ENCODE data around the gene BCR.

BCR gene

GRCh38 chr22:23150762-23151161, 29.5 kb upstream of the BCR start:
- DNase-seq (ENCODE audit: low read depth in 2 of 2, low spot score in 1 of 2), result no peak

DNA sequence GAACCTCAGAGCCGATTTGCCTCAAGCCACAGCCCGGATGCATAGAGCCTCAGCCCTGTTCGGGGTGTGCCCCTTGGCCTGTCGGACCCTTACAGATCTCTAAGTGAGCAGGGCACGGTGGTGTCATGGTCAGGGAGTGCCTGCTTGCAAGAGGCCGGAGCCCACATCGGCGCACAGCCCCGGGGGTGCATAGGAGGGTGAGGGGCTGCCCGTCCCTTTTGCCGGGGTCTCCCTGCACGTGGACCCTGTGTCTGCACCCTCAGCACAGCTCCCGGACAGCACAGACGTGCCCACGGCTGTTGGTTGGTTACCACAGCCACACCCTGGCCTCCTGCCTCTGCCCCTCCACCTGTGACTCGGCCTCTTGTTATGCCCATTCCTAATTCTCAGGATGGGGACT, 28.5 kb upstream of the BCR start:
- DNase-seq (ENCODE audit: low read depth in 2 of 2, low spot score in 1 of 2), result no peak

DNA sequence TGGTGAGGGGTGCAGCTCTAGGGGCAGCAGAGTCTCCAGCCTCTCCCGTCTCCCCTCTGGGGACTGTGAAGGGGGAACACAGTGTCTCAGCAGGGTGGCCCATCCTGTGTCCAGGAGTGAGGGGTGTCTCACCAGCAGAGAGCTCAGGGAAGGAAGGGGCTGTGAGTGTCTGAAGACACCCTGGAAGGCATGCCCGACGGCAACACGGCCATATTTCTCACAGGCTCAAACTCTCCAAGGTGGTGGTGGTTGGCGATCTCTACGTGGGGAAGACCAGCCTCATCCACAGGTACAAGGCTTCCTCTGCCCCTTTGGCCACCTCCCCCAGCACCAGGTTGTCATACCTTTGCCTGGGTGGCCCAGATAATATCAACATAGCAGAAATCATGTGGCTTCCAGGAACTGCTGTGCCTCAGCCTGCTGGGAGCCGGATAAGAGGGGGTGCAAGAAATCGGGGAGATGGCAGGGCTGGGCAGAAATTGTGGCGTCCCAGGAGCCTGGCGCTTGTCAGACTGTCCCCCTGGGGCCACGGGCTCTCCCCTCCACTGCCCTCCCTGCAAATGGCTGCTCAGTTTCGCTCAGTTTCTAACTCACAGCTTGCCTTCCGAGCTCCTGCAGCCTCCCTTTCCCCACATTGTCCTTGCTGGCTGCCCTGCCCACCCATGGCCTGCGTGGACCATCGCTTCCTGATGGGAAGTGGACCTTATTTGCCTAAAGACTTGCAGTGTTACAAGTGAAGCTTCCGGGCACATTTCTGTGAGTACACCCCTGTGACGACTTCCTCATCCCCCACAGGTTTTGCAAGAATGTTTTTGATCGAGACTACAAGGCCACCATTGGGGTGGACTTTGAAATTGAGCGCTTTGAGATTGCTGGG, 27.8 kb upstream of the BCR start:
- no peak for DNase-seq (ENCODE audit: low read depth in 2 of 2, low spot score in 1 of 2)

DNA sequence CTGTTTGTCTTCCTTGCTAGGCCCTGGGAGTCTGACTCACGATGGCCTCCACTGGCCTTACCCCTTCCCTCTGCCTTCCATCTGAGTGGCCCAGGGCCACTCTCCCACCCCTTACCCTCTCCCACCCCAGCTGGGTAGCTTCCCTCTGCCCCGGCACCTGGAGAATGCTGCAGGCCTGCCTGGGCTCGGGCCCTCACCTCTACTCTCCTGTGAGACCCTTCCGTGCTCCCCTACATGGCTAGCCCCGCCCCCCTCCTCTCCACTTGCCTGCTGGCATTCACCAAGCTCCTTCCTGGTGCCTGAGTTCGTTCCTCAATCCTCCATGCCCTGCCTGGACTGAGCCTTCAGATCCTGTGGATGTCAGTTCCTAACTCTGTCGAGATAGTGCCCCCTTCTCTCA, 26.3 kb upstream of the BCR start:
- DNase-seq (ENCODE audit: low read depth in 2 of 2, low spot score in 1 of 2), result no peak

GRCh38 chr22:23154461-23154860, 25.8 kb upstream of the BCR start:
- no peak for DNase-seq (ENCODE audit: low read depth in 2 of 2, low spot score in 1 of 2)

DNA sequence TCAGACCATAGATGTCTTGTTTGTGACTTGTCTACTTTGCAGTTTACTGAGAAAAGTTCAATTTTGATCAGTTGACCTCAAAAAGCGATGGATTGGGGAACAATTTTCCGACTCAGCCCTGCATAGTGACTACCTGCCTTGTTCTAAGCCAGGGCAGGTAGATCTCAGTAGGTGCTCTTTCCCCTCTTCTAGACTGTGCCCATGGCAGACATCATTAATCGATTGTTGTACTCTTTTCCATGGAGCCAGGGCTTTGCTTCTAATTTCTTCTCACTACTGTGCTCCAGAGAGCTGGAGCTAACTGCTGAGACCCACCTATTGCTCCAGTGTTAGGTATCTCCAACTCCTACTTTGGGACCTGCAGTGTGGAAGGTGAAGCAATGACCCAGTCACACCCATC, 25.2 kb upstream of the BCR start:
- DNase-seq (ENCODE audit: low read depth in 2 of 2, low spot score in 1 of 2), result no peak

DNA sequence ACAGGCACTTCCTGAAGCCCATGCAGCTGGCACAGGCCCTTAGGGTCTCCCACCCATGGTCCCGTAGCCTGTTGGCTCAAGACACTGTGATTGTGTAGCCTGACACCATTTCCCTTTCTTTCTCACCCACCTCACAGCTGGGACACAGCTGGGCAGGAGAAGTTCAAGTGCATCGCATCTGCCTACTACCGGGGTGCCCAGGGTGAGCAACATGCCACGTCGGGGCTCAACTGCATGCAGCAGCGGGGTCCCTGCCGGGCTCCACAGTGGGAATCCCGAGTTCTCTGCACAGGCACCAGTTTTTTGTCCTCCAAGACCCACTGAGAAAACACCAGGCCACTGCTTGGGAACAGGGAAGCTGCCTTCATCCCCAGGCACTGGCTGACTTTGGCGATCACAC, 24.5 kb upstream of the BCR start:
- DNase-seq (ENCODE audit: low read depth in 2 of 2, low spot score in 1 of 2), result no peak

DNA sequence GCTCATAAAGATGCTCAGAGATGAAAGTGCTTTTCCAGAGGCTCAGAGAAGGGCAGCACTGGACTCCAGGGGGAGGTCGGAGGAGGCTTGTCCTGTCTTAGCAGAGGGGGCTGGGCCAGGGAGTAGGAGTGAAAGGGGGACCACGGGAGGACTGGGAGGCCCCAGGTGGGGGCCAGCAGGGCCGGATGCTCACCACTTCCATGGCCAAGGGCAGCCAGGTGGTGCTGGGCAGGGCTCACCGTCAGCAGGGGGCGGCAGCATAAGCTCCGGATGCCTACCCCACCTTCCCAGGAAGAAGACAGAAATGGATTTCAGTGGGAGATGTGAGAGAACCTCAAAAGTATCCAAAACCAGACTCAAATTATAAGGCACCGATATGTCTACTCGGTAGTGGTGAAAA, 24.0 kb upstream of the BCR start:
- DNase-seq (ENCODE audit: low read depth in 2 of 2, low spot score in 1 of 2), result no peak

DNA sequence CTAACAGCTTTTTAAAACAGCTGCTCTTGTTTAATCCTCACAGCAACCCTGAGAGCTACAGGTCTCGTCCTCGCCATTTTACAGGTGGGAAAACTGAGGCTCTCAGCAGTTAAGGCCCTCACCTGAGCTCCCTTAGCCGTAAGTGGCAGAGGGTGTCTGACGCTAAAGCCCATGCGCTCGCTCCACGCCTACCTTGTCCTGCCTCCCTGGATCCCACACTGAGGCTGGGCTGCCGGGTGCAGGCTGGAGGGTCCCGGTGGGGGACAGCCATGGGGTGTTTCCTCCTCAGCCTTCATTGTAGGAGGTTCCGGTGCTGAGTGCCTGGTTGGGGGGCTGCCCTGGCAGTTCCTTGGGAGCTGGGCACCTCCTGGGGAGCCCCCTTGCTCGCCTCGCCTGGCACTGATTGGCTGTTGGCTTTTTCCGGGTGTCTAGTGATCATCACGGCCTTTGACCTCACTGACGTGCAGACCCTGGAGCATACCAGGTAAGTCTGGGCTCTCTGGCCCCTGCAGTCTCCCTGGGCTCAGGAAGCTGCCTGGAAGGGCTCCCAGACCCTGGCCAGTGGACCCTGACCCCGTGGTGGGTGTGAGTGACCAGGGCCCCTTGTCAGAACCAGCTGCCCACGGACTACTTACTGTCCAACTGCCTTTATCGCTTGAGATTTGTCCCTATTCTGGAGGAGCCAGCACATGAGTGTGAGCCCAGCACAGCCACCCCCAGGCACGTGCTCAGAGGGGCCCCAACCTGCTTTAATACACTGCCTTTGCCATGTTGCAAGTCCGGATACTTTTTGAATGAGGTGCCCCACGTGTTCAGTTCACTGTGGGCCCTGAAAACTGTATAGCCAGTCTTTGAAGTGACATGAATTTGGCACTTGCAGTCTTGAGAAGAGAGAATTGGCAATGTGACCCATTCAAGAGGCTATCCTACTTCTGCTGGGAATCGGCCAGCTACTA, 22.5 kb upstream of the BCR start:
- no peak for DNase-seq (ENCODE audit: low read depth in 2 of 2, low spot score in 1 of 2)

DNA sequence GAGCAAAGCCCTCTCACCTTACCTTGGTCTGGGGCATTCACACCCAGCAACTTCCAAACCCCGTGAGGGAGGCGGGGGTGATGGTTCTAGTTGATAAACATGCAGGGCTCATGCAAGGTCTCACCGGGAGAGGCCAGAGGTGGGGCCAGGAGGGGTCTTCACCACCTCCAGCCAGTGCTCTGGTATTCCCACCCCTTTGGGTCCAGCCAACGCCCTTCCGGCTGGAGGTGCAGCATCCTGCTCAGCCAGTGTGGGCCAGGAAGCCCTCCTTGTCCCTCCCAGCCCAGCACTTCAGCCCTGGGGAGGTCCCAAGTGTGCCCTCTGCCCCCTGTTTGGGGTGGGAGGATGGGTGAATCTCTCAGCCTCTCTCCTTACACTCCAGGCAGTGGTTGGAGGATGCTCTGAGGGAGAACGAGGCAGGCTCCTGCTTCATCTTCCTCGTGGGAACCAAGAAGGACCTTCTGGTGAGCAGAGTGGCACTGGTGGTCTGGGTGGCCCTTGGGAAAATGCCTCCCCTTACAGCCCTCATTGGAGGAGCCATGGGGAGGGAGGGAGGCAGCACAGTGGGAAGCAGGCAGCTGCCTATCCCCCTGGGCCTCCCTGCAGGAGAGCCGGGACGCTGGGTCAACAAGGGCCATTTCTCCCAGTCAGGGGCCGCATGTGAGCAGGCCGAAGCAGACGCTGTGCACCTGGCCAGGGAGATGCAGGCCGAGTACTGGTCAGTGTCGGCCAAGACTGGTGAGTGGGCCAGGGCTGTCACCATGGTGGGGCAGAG, 21.6 kb upstream of the BCR start:
- no peak for DNase-seq (ENCODE audit: low read depth in 2 of 2, low spot score in 1 of 2)

- DNase-seq (ENCODE audit: low read depth in 2 of 2, low spot score in 1 of 2), result no peak
These were observed 21.0 kb upstream of the BCR start for GRCh38 chr22:23159291-23159630.

DNA sequence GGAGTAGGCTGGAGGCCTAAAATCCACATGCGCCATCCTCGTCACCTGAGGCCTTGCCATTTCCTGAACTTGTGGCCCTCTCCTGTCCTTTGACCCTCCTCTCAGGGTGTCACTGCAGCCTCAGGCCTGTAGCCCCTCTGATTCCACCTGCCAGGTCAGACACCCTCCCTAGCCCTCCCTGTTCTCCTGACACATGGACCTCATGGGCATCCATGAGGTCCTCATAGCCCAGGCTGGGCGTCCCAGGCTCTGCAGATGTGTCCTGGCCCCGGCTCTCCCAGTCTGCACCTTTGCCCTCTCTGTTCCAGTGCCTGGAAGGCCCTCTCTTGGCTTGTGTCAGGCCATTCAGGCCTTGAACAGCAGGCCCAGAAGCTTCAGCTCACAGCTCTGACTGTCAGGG, 19.3 kb upstream of the BCR start:
- DNase-seq (ENCODE audit: low read depth in 2 of 2, low spot score in 1 of 2), result no peak

- no peak for DNase-seq (ENCODE audit: low read depth in 2 of 2, low spot score in 1 of 2)
These were observed 18.7 kb upstream of the BCR start for GRCh38 chr22:23161574-23161973.

GRCh38 chr22:23163665-23164064, 16.6 kb upstream of the BCR start:
- no peak for DNase-seq (ENCODE audit: low read depth in 2 of 2, low spot score in 1 of 2)

- DNase-seq (ENCODE audit: low read depth in 2 of 2, low spot score in 1 of 2), result no peak
These were observed 16.2 kb upstream of the BCR start for GRCh38 chr22:23164091-23164490.

- DNase-seq (ENCODE audit: low read depth in 2 of 2, low spot score in 1 of 2), result no peak
These were observed 14.1 kb upstream of the BCR start for GRCh38 chr22:23166042-23166831.

DNA sequence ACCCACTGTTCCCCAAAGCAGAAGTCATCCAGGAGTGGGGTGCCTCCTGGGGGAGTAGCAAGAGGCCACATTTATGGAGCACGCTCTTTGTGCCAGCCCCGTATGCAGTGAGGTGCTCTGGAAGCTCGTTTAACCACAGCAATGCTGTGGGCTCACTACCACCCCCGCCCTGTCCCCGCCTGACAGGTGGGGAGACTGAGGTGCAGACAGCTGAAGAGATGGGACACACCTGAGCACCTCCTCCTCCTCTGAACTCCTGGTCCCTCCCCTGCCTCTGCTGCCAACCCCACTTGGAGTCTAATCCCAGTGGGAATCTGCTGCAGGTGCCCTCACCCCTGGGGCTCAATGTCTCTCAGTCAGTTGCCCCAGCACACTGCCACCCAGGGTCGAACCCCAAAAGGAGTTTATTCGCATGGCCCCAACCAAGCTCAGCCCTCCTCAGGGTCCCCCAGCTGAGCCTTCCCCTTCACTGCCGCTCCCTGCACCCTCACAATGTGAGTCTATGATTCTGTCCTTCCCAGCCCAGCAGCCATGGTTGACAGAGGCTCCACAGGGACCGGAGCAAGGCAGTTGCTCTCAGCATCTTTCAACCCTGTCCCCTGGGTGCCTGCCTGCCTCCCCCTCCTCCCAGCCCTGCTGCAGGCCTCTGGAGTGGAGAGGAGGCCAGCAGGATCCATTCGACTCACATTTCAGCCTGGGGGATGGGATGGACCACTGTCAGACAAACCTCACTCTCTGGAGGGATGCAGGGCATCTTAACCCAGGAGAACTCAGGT, 13.3 kb upstream of the BCR start:
- no peak for DNase-seq (ENCODE audit: low read depth in 2 of 2, low spot score in 1 of 2)

DNA sequence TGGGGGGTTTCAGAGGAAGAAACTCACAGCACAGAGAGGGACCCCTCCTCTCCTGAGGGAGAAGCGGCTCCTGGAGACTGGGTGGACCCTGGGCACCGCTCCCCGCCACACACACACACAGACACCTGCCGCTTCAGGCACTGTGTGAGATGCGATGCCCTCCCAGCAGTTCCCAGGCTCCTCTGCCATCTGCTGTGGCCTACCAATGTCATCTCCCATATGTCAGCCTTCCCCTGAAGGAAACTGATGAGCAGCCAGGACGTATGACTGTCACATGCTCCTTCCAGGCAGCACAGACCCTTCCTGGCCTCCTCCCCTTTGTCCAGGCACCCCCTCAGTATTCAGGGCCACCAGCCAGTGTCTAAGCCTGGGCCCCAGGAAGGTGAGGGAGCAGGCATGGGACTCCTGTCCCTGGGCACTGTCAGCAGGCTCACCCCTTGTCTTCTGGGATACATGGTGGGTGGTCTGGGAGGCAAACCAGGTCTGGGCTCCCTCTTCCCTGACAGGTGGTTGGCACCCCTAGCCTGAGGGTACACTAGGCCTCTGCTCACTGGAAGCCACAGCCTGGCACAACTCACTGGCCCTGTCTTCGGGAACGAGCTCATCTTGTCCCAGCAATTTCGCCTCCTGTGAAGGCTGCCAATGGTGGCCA, 11.8 kb upstream of the BCR start:
- DNase-seq (ENCODE audit: low read depth in 2 of 2, low spot score in 1 of 2), result no peak

- no peak for DNase-seq (ENCODE audit: low read depth in 2 of 2, low spot score in 1 of 2)
These were observed 11.3 kb upstream of the BCR start for GRCh38 chr22:23169043-23169406.

Data from stimulated activated CD8-positive, alpha-beta memory T cell treated with anti-CD3 and anti-CD28 coated beads, Interleukin-4, amount 100 ng/mL, for 1 hour (primary cell).